ENCODE results near the gene KCNC4. TPM values are rescaled to one million over a fixed set of nuclear protein-coding genes. Genes with fewer than 3 reads are reported as not detected.

Gene KCNC4
- total RNA-seq, 2 donors from 2014 or later = 8.6 to 12.7 TPM

DNA sequence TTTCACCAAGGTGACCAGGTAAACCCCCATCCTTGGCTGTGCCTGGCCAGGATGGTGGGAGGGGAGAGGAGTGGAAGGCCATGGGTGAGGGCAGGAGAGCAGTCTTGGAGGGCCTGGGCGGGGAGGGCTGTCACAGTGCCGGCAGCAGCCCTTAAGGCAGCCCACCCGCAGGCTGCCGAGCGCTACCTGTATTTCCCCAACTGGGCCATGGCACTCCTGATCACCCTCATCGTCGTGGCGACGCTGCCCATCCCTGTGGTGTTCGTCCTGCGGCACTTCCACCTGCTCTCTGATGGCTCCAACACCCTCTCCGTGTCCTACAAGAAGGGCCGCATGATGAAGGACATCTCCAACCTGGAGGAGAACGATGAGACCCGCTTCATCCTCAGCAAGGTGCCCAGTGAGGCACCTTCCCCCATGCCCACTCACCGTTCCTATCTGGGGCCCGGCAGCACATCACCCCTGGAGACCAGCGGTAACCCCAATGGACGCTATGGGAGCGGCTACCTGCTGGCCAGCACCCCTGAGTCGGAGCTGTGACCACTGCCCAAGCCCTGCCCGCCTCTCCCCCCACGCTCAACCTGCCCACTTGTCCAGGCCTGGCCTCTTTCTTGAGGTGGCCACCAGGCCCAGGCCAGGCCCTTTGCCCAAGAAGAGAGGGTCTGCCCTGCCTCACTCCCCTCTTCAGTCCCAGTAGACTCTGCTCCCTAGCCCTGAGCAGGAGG lies 12.0 kb upstream of the KCNC4 start:
- WGBS, 2 donors = 80 to 86% methylated on average over 17 to 23 of the region's 23 CpGs
- peaks cover 4% of the 10 kb centered on the region for H3K4me1 ChIP-seq
- intact Hi-C loops (cut with DNase I) = loop anchor here (5.0 kb wide), 1 partner anchor 264 kb away; no protein-coding TSS in a partner anchor
- H3K36me3 ChIP-seq (replicated peaks in 1 of 2; ENCODE audit: insufficient read depth in 1 of 2, low read depth in 2 of 2) = no peaks in the 10 kb centered on the region
- H3K27ac ChIP-seq = no peak overlapping the region
- ATAC-seq (no peak), DNase-seq (no peak)
- no peaks in the 10 kb centered on the region for H3K9me3 ChIP-seq
- no peaks in the 10 kb centered on the region for H3K27me3 ChIP-seq
- no peak overlapping the region for H3K4me3 ChIP-seq
- TF ChIP-seq, protein P1, sequence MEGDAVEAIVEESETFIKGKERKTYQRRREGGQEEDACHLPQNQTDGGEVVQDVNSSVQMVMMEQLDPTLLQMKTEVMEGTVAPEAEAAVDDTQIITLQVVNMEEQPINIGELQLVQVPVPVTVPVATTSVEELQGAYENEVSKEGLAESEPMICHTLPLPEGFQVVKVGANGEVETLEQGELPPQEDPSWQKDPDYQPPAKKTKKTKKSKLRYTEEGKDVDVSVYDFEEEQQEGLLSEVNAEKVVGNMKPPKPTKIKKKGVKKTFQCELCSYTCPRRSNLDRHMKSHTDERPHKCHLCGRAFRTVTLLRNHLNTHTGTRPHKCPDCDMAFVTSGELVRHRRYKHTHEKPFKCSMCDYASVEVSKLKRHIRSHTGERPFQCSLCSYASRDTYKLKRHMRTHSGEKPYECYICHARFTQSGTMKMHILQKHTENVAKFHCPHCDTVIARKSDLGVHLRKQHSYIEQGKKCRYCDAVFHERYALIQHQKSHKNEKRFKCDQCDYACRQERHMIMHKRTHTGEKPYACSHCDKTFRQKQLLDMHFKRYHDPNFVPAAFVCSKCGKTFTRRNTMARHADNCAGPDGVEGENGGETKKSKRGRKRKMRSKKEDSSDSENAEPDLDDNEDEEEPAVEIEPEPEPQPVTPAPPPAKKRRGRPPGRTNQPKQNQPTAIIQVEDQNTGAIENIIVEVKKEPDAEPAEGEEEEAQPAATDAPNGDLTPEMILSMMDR (IDR thresholded peaks at IDR 0.05) = no peak
- no peak for TF ChIP-seq POLR2A (IDR thresholded peaks at IDR 0.05)

DNA sequence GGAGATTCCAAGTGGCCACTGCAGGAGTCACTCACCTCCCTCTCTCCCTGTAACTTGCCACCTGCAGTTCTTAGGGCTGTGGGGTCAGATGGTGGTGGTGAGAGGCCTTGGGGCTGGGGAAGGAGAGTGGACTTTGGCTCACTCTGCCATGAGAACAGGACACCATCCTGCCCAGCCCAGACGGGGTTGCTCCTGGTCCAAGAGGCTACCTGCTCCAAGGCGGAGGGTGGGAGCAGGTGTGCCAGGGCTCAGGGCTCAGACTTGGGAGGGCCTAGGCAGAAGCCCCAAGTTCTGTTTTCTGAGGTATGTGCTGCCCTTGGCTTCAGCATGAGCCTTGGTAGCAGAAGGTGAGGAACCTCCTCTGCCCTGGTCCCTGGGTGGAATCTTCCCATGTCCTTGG lies 11.4 kb upstream of the KCNC4 start:
- 71 to 79% methylated on average over 2 of the region's 2 CpGs for WGBS, 2 donors
- Histone ChIP-seq H3K9me3 (no peaks in the 10 kb centered on the region), H3K4me1 (peaks cover 10% of the 10 kb centered on the region), H3K27ac (no peak overlapping the region), H3K36me3 (replicated peaks in 1 of 2; ENCODE audit: insufficient read depth in 1 of 2, low read depth in 2 of 2) (no peaks in the 10 kb centered on the region), H3K27me3 (no peaks in the 10 kb centered on the region), H3K4me3 (no peak overlapping the region)
- ATAC-seq = no peak
- intact Hi-C loops (cut with DNase I) = loop anchor here (5.0 kb wide), 1 partner anchor 264 kb away; no protein-coding TSS in a partner anchor
- DNase-seq = no peak
- TF ChIP-seq, protein P1 (IDR thresholded peaks at IDR 0.05) = no peak
- TF ChIP-seq POLR2A (IDR thresholded peaks at IDR 0.05) = no peak

DNA sequence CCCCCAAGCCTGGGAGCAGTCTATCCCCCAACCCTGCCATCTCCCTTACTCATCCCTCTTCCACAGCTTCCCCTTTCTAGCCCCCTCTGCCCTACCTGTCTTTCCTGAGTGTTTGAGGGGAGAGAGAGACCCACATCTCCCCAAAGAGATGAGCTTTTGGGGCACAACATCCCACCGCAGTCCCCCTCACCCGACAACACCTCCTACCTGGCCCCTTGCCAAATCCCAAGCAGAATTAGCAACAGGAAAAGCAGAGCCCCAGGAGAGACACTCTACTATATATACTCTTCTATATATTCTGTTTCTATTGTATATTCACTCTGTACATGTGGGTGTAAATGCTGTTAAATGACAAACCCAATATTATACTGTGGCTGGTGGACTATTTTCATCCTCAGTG lies 9.9 kb upstream of the KCNC4 start:
- Histone ChIP-seq H3K4me3 (no peak overlapping the region), H3K27me3 (no peaks in the 10 kb centered on the region), H3K27ac (no peak overlapping the region), H3K9me3 (no peaks in the 10 kb centered on the region), H3K4me1 (peaks cover 12% of the 10 kb centered on the region), H3K36me3 (replicated peaks in 1 of 2; ENCODE audit: insufficient read depth in 1 of 2, low read depth in 2 of 2) (no peaks in the 10 kb centered on the region)
- DNase-seq (no peak), ATAC-seq (no peak)
- intact Hi-C loops (cut with DNase I) = no loop called here
- TF ChIP-seq, protein P1 (IDR thresholded peaks at IDR 0.05) = no peak
- TF ChIP-seq POLR2A (IDR thresholded peaks at IDR 0.05) = no peak
- WGBS, 2 donors = 18 to 31% methylated on average over 2 of the region's 2 CpGs

DNA sequence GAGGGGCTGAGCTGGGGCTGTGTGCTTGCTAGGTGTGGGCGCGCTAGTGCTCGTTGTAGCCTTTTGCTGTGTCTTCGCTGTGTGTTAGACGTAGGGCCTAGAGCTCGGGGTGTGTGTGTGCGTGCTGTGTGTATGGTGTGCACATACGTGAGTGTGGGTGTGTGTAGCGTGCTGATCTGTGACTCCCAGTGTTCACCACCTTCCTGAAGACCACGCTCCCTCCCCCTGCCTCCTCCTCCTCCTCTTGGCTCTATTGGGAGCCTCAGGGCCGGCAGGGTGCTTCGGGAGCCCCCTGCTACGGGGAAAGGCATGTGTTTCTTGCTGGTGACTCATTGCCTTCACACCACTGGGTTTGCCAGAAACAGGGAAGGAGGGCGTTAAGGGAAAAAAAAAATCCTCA lies 9.4 kb upstream of the KCNC4 start:
- intact Hi-C loops (cut with DNase I) = no loop called here
- Histone ChIP-seq H3K27me3 (no peaks in the 10 kb centered on the region), H3K4me1 (peaks cover 12% of the 10 kb centered on the region), H3K4me3 (no peak overlapping the region), H3K27ac (no peak overlapping the region), H3K9me3 (no peaks in the 10 kb centered on the region), H3K36me3 (replicated peaks in 1 of 2; ENCODE audit: insufficient read depth in 1 of 2, low read depth in 2 of 2) (no peaks in the 10 kb centered on the region)
- TF ChIP-seq POLR2A (IDR thresholded peaks at IDR 0.05) = no peak
- TF ChIP-seq, protein P1 (IDR thresholded peaks at IDR 0.05) = no peak
- WGBS, 2 donors = 76 to 77% methylated on average over 14 of the region's 14 CpGs
- DNase-seq (no peak), ATAC-seq (no peak)

All from body of pancreas (tissue), 4 donors.